ENCODE results near the gene RAD23A.
A peak's percentile ranks its signal among the peaks of the same experiment; 100 is the strongest.

RAD23A gene

GRCh38 chr19:12922959-12923358 lies 22.7 kb upstream of the RAD23A start:
- Histone ChIP-seq H3K4me3 (ENCODE audit: low read length) (no peak overlapping the region), H3K27me3 (ENCODE audit: control insufficient read depth, insufficient read depth, low read length) (peaks cover 4% of the 10 kb centered on the region; the same call in 1 of the 2 replicates), H3K36me3 (ENCODE audit: control insufficient read depth, insufficient read depth, low read length) (peaks cover 32% of the 10 kb centered on the region), H3K9me3 (ENCODE audit: control insufficient read depth, insufficient read depth, low read length) (no peaks in the 10 kb centered on the region), H3K27ac (ENCODE audit: low read length) (no peak overlapping the region), H3K4me1 (ENCODE audit: control insufficient read depth, insufficient read depth, low read length) (peaks cover 2% of the 10 kb centered on the region; the same call in 1 of the 2 replicates)
- no CpG with 5 or more reads among the region's 4 CpGs for WGBS (ENCODE audit: insufficient coverage, insufficient read length)
- DNase-seq (ENCODE audit: low read depth, low spot score): no peak

- Histone ChIP-seq H3K27me3 (ENCODE audit: control insufficient read depth, insufficient read depth, low read length) (no peaks in the 10 kb centered on the region), H3K36me3 (ENCODE audit: control insufficient read depth, insufficient read depth, low read length) (peaks cover 45% of the 10 kb centered on the region), H3K27ac (ENCODE audit: low read length) (no peak overlapping the region), H3K4me1 (ENCODE audit: control insufficient read depth, insufficient read depth, low read length) (no peaks in the 10 kb centered on the region), H3K4me3 (ENCODE audit: low read length) (no peak overlapping the region), H3K9me3 (ENCODE audit: control insufficient read depth, insufficient read depth, low read length) (no peaks in the 10 kb centered on the region)
- no peak for DNase-seq (ENCODE audit: low read depth, low spot score)
- WGBS (ENCODE audit: insufficient coverage, insufficient read length): no CpG with 5 or more reads among the region's 29 CpGs
Observed at GRCh38 chr19:12924621-12925310, 20.9 kb upstream of the RAD23A start.

GRCh38 chr19:12930002-12930645 lies 15.5 kb upstream of the RAD23A start:
- Histone ChIP-seq H3K4me3 (ENCODE audit: low read length) (no peak overlapping the region), H3K36me3 (ENCODE audit: control insufficient read depth, insufficient read depth, low read length) (peaks cover 32% of the 10 kb centered on the region), H3K27me3 (ENCODE audit: control insufficient read depth, insufficient read depth, low read length) (no peaks in the 10 kb centered on the region), H3K27ac (ENCODE audit: low read length) (no peak overlapping the region), H3K9me3 (ENCODE audit: control insufficient read depth, insufficient read depth, low read length) (no peaks in the 10 kb centered on the region), H3K4me1 (ENCODE audit: control insufficient read depth, insufficient read depth, low read length) (peaks cover 4% of the 10 kb centered on the region)
- WGBS (ENCODE audit: insufficient coverage, insufficient read length): no CpG with 5 or more reads among the region's 19 CpGs
- DNase-seq (ENCODE audit: low read depth, low spot score): no peak

DNA sequence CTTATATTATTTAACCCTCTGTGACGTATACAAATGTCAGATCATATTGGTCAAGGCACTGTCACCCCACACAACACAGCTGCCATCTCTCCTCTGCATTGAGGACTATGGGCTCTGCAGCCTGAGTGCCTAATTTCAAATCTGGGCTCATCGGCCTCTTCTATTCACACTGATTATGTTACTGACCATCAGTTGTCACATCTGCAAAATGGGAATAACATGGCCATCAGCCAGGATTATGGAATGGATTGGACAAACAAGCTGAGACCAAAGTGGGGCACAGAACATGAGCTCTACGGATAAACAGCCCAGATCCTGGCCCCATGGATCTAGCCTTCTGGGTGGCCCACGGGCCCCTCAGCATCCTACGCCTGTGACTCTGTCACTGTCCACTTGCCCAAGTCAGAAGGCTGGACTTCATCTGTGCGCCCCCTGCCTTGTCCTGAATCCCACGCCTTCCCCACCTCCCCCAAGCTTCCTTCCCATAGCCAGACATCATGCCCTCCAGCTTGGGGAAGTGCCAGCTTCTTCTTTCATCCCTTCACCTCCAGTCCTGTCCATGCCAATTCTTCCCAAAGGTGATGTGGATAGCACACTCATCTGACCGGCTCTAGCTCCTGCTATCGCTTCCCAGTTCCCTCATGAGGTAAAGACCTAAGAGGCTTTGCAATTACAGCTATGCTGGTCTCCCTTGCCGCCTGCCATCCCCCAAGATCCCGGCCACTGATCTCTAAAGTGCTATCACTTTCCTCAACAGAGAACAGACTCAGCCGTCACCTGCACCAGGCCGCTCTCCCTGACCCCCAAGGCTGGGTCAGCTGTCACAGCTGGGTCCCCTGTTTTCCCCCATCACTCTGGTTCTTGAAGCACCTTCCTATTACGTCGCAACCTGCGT lies 13.0 kb upstream of the RAD23A start:
- WGBS (ENCODE audit: insufficient coverage, insufficient read length): no CpG with 5 or more reads among the region's 16 CpGs
- peak overlapping the region; percentile 68 for H3K4me3 ChIP-seq (ENCODE audit: low read length)
- H3K9me3 ChIP-seq (ENCODE audit: control insufficient read depth, insufficient read depth, low read length): no peaks in the 10 kb centered on the region
- no peaks in the 10 kb centered on the region for H3K27me3 ChIP-seq (ENCODE audit: control insufficient read depth, insufficient read depth, low read length)
- H3K4me1 ChIP-seq (ENCODE audit: control insufficient read depth, insufficient read depth, low read length): peaks cover 4% of the 10 kb centered on the region
- peaks cover 22% of the 10 kb centered on the region for H3K36me3 ChIP-seq (ENCODE audit: control insufficient read depth, insufficient read depth, low read length)
- H3K27ac ChIP-seq (ENCODE audit: low read length): no peak overlapping the region
- DNase-seq (ENCODE audit: low read depth, low spot score): no peak

DNA sequence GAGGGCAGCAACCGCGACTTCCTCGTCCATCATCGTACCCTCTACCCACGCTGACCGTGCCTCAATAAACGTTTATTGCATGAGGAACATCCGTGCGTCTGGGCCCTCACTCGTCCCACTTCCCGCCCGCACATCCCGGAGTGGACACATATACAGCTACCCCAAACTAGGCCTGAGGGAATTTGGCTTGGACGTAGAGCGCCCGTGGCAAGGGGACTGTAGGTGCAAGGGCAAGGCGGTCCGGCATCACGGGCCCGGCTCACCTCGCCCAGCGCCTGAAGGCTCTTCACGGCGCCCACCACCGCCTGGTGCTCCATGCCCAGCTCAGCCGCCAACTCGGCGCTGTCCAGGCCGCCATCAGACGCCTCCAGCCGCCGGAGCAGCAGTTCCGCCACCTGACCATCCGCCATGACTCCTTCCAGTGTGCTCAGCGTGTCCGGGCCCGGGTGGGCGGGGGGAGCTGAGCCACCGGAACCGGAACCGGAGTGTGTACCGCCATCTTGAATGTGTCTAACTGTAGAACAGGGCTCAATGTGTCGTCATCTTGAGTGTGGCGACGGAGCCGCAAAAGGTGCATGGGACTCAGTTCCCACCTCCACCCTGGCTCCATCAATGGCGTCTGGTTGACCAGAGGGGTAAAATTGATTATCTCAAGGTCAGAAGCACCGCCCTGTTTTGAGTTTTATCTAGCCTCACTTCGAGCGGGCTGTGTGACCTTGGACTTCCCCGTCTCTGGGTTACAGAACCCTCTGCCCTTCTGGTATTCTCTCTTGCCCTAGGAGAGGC lies 12.2 kb upstream of the RAD23A start, which contains the start of gene FARSA:
FARSA (minus strand) TSS at position 425 of the 786 bp plus-strand sequence; CDS start at position 410, 15 bp downstream.
- no peak within 1 kb of the TSS for H3K27ac ChIP-seq (ENCODE audit: low read length)
- H3K36me3 ChIP-seq (ENCODE audit: control insufficient read depth, insufficient read depth, low read length): peaks cover 17% of the 10 kb centered on the region
- peak within 1 kb of the TSS; percentile 68 for H3K4me3 ChIP-seq (ENCODE audit: low read length)
- peak; percentile 92 for DNase-seq (ENCODE audit: low read depth, low spot score)
- H3K9me3 ChIP-seq (ENCODE audit: control insufficient read depth, insufficient read depth, low read length): no peaks in the 10 kb centered on the region
- no peaks in the 10 kb centered on the region for H3K27me3 ChIP-seq (ENCODE audit: control insufficient read depth, insufficient read depth, low read length)
- WGBS (ENCODE audit: insufficient coverage, insufficient read length): no CpG with 5 or more reads among the region's 51 CpGs
- peaks cover 4% of the 10 kb centered on the region for H3K4me1 ChIP-seq (ENCODE audit: control insufficient read depth, insufficient read depth, low read length)

DNA sequence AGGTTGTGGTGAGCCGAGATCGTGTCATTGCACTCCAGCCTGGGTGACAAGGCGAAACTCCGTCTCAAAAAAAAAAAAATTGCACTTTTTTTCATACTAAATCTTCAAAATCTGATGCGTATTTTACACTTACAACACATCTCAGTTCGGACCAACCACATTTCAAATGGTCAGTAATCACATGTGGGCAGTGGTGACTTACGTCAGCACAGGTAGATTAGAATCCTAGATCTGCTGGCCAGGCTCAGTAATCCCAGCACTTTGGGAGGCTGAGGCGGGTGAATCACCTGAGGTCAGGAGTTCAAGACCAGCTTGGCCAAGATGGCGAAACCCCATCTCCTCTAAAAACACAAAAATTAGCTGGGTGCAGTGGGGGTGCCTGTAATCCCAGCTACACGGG lies 10.6 kb upstream of the RAD23A start:
- WGBS (ENCODE audit: insufficient coverage, insufficient read length): no CpG with 5 or more reads among the region's 10 CpGs
- DNase-seq (ENCODE audit: low read depth, low spot score): no peak
- H3K27ac ChIP-seq (ENCODE audit: low read length): no peak overlapping the region
- peaks cover 10% of the 10 kb centered on the region for H3K36me3 ChIP-seq (ENCODE audit: control insufficient read depth, insufficient read depth, low read length)
- peaks cover 7% of the 10 kb centered on the region for H3K4me1 ChIP-seq (ENCODE audit: control insufficient read depth, insufficient read depth, low read length)
- no peaks in the 10 kb centered on the region for H3K27me3 ChIP-seq (ENCODE audit: control insufficient read depth, insufficient read depth, low read length)
- no peak overlapping the region for H3K4me3 ChIP-seq (ENCODE audit: low read length)
- H3K9me3 ChIP-seq (ENCODE audit: control insufficient read depth, insufficient read depth, low read length): no peaks in the 10 kb centered on the region

GRCh38 chr19:12936582-12936981 lies 9.1 kb upstream of the RAD23A start:
- no CpG with 5 or more reads among the region's 7 CpGs for WGBS (ENCODE audit: insufficient coverage, insufficient read length)
- no peak overlapping the region for H3K4me3 ChIP-seq (ENCODE audit: low read length)
- no peak overlapping the region for H3K27ac ChIP-seq (ENCODE audit: low read length)
- no peaks in the 10 kb centered on the region for H3K9me3 ChIP-seq (ENCODE audit: control insufficient read depth, insufficient read depth, low read length)
- no peaks in the 10 kb centered on the region for H3K27me3 ChIP-seq (ENCODE audit: control insufficient read depth, insufficient read depth, low read length)
- peaks cover 8% of the 10 kb centered on the region for H3K4me1 ChIP-seq (ENCODE audit: control insufficient read depth, insufficient read depth, low read length)
- H3K36me3 ChIP-seq (ENCODE audit: control insufficient read depth, insufficient read depth, low read length): peaks cover 14% of the 10 kb centered on the region
- DNase-seq (ENCODE audit: low read depth, low spot score): no peak

- no CpG with 5 or more reads among the region's 23 CpGs for WGBS (ENCODE audit: insufficient coverage, insufficient read length)
- no peak for DNase-seq (ENCODE audit: low read depth, low spot score)
- Histone ChIP-seq H3K27me3 (ENCODE audit: control insufficient read depth, insufficient read depth, low read length) (no peaks in the 10 kb centered on the region), H3K27ac (ENCODE audit: low read length) (no peak overlapping the region), H3K4me1 (ENCODE audit: control insufficient read depth, insufficient read depth, low read length) (peaks cover 7% of the 10 kb centered on the region), H3K4me3 (ENCODE audit: low read length) (no peak overlapping the region; the same call in 1 of the 2 replicates), H3K36me3 (ENCODE audit: control insufficient read depth, insufficient read depth, low read length) (peaks cover 18% of the 10 kb centered on the region), H3K9me3 (ENCODE audit: control insufficient read depth, insufficient read depth, low read length) (no peaks in the 10 kb centered on the region)
Observed at GRCh38 chr19:12937093-12937926, 8.4 kb upstream of the RAD23A start.

DNA sequence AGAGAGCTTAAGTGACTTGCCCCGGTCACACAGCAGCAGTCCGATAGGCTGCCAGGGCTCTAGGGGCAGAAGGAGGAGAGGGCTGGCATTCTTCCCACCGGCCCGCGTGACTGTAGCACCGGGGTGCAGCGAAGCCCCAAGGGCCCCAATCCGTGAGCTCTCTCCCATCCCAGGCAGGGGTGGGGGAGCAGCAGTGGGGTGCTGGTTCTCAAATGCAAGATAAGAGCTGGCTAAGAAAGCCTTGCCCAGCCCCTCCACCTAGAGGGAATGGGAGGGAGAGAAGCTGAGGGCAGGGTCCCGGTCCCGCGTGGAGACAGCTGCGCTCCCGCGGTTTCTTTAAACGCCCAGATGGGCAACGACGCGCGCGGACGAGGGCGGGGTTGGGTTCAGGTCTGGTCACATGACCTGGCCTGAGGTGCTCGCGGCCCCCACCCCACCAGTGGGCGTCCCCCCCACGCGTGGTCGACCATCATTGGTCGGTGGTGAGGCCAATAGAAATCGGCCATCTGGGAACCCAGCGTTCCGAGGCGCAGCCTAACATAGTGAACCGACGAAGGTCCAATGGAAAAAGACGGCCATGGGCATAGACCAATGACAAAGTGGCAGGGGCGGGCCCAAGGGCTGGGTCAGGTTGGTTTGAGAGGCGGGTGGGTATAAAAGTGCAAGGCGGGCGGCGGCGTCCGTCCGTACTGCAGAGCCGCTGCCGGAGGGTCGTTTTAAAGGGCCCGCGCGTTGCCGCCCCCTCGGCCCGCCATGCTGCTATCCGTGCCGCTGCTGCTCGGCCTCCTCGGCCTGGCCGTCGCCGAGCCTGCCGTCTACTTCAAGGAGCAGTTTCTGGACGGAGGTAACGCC lies 7.5 kb upstream of the RAD23A start, which contains the start of gene CALR:
CALR (plus strand) TSS at position 683 of the 852 bp plus-strand sequence; CDS start at position 754, 71 bp downstream.
- WGBS (ENCODE audit: insufficient coverage, insufficient read length): no CpG with 5 or more reads among the region's 63 CpGs
- peaks cover 19% of the 10 kb centered on the region for H3K36me3 ChIP-seq (ENCODE audit: control insufficient read depth, insufficient read depth, low read length)
- H3K4me1 ChIP-seq (ENCODE audit: control insufficient read depth, insufficient read depth, low read length): peaks cover 3% of the 10 kb centered on the region; the same call in 1 of the 2 replicates

More for the DNA sequence above, 7.5 kb upstream of the RAD23A start, which contains the start of gene CALR:
- peak within 1 kb of the TSS; percentile 69 for H3K4me3 ChIP-seq (ENCODE audit: low read length)
- peak; percentile 98 for DNase-seq (ENCODE audit: low read depth, low spot score)
- H3K27ac ChIP-seq (ENCODE audit: low read length): no peak within 1 kb of the TSS
- H3K9me3 ChIP-seq (ENCODE audit: control insufficient read depth, insufficient read depth, low read length): no peaks in the 10 kb centered on the region
- no peaks in the 10 kb centered on the region for H3K27me3 ChIP-seq (ENCODE audit: control insufficient read depth, insufficient read depth, low read length)

Data from iPS DF 6.9 (cell line).